Spinal cord (tissue), 10 donors: Measurements from ENCODE around the gene BTBD9. TPM values are rescaled to one million over a fixed set of nuclear protein-coding genes. Genes with fewer than 3 reads are reported as not detected.

Experiments
- DNase-seq, 6 donors: peaks; one replicate each; pipeline versions ENCODE4 v3.0.0 to v3.0.0-alpha.2; 2013 to 2015; ENCODE audit warnings: low spot score in 6 of 6, low read depth in 4 of 6
- H3K27ac ChIP-seq: one replicate; pipeline ENCODE4 v1.5.1; 2013; ENCODE audit warnings: low read depth, low read length, control low read depth
- H3K27me3 ChIP-seq: one replicate; pipeline ENCODE4 v1.6.1; 2013; ENCODE audit warnings: low read length; ENCODE audit not compliant: control insufficient read depth, insufficient read depth
- H3K36me3 ChIP-seq: one replicate; pipeline ENCODE4 v1.6.1; 2013; ENCODE audit warnings: low read length; ENCODE audit not compliant: control insufficient read depth, insufficient read depth
- H3K4me1 ChIP-seq: one replicate; pipeline ENCODE4 v1.6.1; 2013; ENCODE audit warnings: low read length; ENCODE audit not compliant: control insufficient read depth, insufficient read depth
- H3K4me3 ChIP-seq: one replicate; pipeline ENCODE4 v1.5.1; 2013; ENCODE audit warnings: low read depth, low read length, control low read depth
- H3K9me3 ChIP-seq: one replicate; pipeline ENCODE4 v1.6.1; 2013; ENCODE audit warnings: low read length; ENCODE audit not compliant: control insufficient read depth, insufficient read depth
- WGBS: methylation state at CpG from one replicate; pipeline ENCODE4 v1.1.5; 2013; ENCODE audit warnings: missing lambda C conversion rate; ENCODE audit not compliant: insufficient coverage; 5-methylcytosine and 5-hydroxymethylcytosine counted together
- polyA plus RNA-seq, 2 donors: library from polyadenylated mRNA; unstranded; fragments of 120-200 nt; gene quantifications; one replicate each; pipeline ENCODE4 v1.2.1, GENCODE V29; 2013; ENCODE audit not compliant: insufficient read length in 2 of 2
- total RNA-seq, 2 donors: library from RNA; depleted of rRNA in 1 of 2; stranded (reverse); fragments of 120-200 nt in 1 of 2; fragments of >200 nt in 1 of 2; gene quantifications; one replicate each; pipeline versions ENCODE4 v1.2.3 to v1.2.4, GENCODE V29; 2013 to 2014
- donor health status: healthy.

BTBD9 gene
- total and polyA plus RNA-seq, 4 donors: 14.6 to 38.6 (median 16.9) TPM

- Histone ChIP-seq H3K27ac (no peak overlapping the region), H3K9me3 (no peaks in the 10 kb centered on the region), H3K36me3 (peaks cover 52% of the 10 kb centered on the region), H3K4me1 (peaks cover 31% of the 10 kb centered on the region), H3K4me3 (no peak overlapping the region), H3K27me3 (no peaks in the 10 kb centered on the region)
- 71% methylated on average over 18 of the region's 19 CpGs for WGBS
- DNase-seq: peak in 1 of 6 donors; percentile 55
Measured at GRCh38 chr6:38169977-38170526, 469.7 kb downstream of the BTBD9 start.

- WGBS: 84% methylated on average over 16 of the region's 20 CpGs
- H3K27me3 ChIP-seq: no peaks in the 10 kb centered on the region
- no peaks in the 10 kb centered on the region for H3K9me3 ChIP-seq
- H3K27ac ChIP-seq: no peak overlapping the region
- peaks cover 47% of the 10 kb centered on the region for H3K36me3 ChIP-seq
- H3K4me1 ChIP-seq: peaks cover 31% of the 10 kb centered on the region
- no peak overlapping the region for H3K4me3 ChIP-seq
- no peak for DNase-seq
Measured at GRCh38 chr6:38169221-38169976, 470.3 kb downstream of the BTBD9 start.

- 71% methylated on average over 8 of the region's 8 CpGs for WGBS
- Histone ChIP-seq H3K27me3 (no peaks in the 10 kb centered on the region), H3K36me3 (peaks cover 44% of the 10 kb centered on the region), H3K27ac (no peak overlapping the region), H3K9me3 (no peaks in the 10 kb centered on the region), H3K4me3 (no peak overlapping the region), H3K4me1 (peaks cover 31% of the 10 kb centered on the region)
- DNase-seq: no peak
Measured at GRCh38 chr6:38168699-38169098, 471.0 kb downstream of the BTBD9 start.

- WGBS: 86% methylated on average over 13 of the region's 13 CpGs
- H3K27me3 ChIP-seq: no peaks in the 10 kb centered on the region
- no peak overlapping the region for H3K27ac ChIP-seq
- DNase-seq: no peak
- H3K9me3 ChIP-seq: no peaks in the 10 kb centered on the region
- no peak overlapping the region for H3K4me3 ChIP-seq
- peaks cover 31% of the 10 kb centered on the region for H3K4me1 ChIP-seq
- peaks cover 41% of the 10 kb centered on the region for H3K36me3 ChIP-seq
Measured at GRCh38 chr6:38168126-38168525, 471.6 kb downstream of the BTBD9 start.

GRCh38 chr6:38167598-38167997 is 472.1 kb downstream of the BTBD9 start:
- H3K4me3 ChIP-seq: no peak overlapping the region
- no peak overlapping the region for H3K27ac ChIP-seq
- no peaks in the 10 kb centered on the region for H3K9me3 ChIP-seq
- 83% methylated on average over 10 of the region's 11 CpGs for WGBS
- peaks cover 40% of the 10 kb centered on the region for H3K36me3 ChIP-seq
- H3K27me3 ChIP-seq: no peaks in the 10 kb centered on the region
- DNase-seq: no peak
- H3K4me1 ChIP-seq: peaks cover 31% of the 10 kb centered on the region

- 79% methylated on average over 14 of the region's 32 CpGs for WGBS
- H3K4me3 ChIP-seq: no peak overlapping the region
Measured at GRCh38 chr6:38166411-38167240, 473.1 kb downstream of the BTBD9 start.

GRCh38 chr6:38164671-38165108 is 475.0 kb downstream of the BTBD9 start:
- Histone ChIP-seq H3K4me3 (no peak overlapping the region), H3K27me3 (no peaks in the 10 kb centered on the region), H3K9me3 (no peaks in the 10 kb centered on the region), H3K36me3 (peaks cover 39% of the 10 kb centered on the region), H3K4me1 (peaks cover 17% of the 10 kb centered on the region), H3K27ac (no peak overlapping the region)
- 97% methylated on average over 14 of the region's 14 CpGs for WGBS
- no peak for DNase-seq

More at GRCh38 chr6:38166411-38167240, 473.1 kb downstream of the BTBD9 start:
- no peaks in the 10 kb centered on the region for H3K27me3 ChIP-seq
- H3K27ac ChIP-seq: no peak overlapping the region
- H3K36me3 ChIP-seq: peaks cover 39% of the 10 kb centered on the region
- peaks cover 31% of the 10 kb centered on the region for H3K4me1 ChIP-seq
- DNase-seq: no peak
- H3K9me3 ChIP-seq: no peaks in the 10 kb centered on the region

GRCh38 chr6:38164131-38164481 is 475.6 kb downstream of the BTBD9 start:
- DNase-seq: no peak
- Histone ChIP-seq H3K4me3 (no peak overlapping the region), H3K36me3 (peaks cover 38% of the 10 kb centered on the region), H3K27me3 (no peaks in the 10 kb centered on the region), H3K4me1 (peaks cover 16% of the 10 kb centered on the region), H3K27ac (no peak overlapping the region), H3K9me3 (no peaks in the 10 kb centered on the region)
- WGBS: 91% methylated on average over 4 of the region's 6 CpGs

GRCh38 chr6:38163186-38164130 is 476.3 kb downstream of the BTBD9 start:
- Histone ChIP-seq H3K4me3 (no peak overlapping the region), H3K27ac (no peak overlapping the region), H3K36me3 (peaks cover 34% of the 10 kb centered on the region), H3K9me3 (no peaks in the 10 kb centered on the region), H3K4me1 (peaks cover 9% of the 10 kb centered on the region), H3K27me3 (no peaks in the 10 kb centered on the region)
- no peak for DNase-seq
- WGBS: 89% methylated on average over 27 of the region's 29 CpGs
